ENCODE data around the gene GALNT5.
"Not testable (repeated sequence)": the region's sequence is repeated elsewhere in the genome, so short reads cannot be mapped to it uniquely, and the experiment has no call there.

GALNT5 gene

GRCh38 chr2:157336137-157337010 is 78.9 kb downstream of the GALNT5 start:
- TF ChIP-seq CTCF (IDR thresholded peaks at IDR 0.05; ENCODE audit: extremely low read depth, missing control alignments), result peak; percentile 12

DNA sequence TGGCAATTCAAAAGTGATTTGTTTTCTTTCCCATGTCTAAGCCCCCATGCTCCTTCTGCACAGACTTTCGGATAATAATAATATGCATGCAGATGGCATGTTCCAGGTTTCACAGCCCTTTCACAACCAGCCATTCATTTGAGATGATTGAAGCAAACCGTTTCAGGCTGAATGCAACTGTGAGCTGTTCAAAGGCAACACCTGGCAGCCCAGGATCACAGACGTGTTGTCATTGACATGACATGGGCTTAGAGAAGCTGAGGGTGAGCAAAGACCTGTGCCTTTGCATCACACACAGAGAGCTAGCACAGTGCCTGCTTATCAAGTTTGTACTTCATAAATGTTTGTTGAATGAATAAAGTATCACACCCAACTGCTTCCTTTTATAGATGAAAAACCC is 80.5 kb downstream of the GALNT5 start:
- no peak for DNase-seq (ENCODE audit: low spot score)

More at GRCh38 chr2:157336137-157337010, 78.9 kb downstream of the GALNT5 start:
- DNase-seq (ENCODE audit: low spot score), result peak; percentile 26

GRCh38 chr2:157339965-157340655 is 82.6 kb downstream of the GALNT5 start:
- no peak for TF ChIP-seq CTCF (IDR thresholded peaks at IDR 0.05; ENCODE audit: extremely low read depth, missing control alignments)
- DNase-seq (ENCODE audit: low spot score), result no peak

More for the DNA sequence above, 80.5 kb downstream of the GALNT5 start:
- TF ChIP-seq CTCF (IDR thresholded peaks at IDR 0.05; ENCODE audit: extremely low read depth, missing control alignments), result no peak

GRCh38 chr2:157341381-157341780 is 83.9 kb downstream of the GALNT5 start:
- not testable (repeated sequence) for DNase-seq (ENCODE audit: low spot score)

GRCh38 chr2:157345647-157346389 is 88.3 kb downstream of the GALNT5 start:
- DNase-seq (ENCODE audit: low spot score), result no peak

DNA sequence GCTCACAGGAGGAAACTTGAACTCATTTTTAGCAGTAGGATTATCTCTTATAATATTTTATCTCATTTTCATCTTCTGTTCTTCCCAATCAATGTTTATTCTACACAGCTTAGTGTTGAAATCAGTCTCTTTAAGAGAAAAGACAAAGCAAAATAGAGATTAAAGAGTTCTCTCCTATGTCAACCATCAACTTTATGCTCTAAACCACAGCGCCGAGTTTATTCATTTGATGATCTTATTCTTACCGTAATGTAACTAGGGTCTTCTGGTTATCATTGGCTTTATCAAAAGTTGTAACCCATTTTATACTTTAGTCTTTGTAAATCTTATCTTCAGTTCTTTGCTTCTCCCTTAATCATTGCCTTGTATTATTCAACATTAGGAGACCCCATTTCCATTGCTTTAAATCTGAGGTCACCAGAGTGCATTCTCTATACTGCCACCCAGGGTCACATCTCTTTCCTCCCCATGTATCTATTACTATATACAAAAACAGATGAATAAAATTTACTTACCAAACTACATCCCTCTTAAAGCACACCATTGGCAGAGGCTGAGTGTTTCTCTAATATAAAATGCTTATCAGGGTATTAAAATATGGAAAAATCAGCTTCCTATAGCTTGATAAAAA is 90.9 kb downstream of the GALNT5 start:
- no peak for TF ChIP-seq CTCF (IDR thresholded peaks at IDR 0.05; ENCODE audit: extremely low read depth, missing control alignments)
- DNase-seq (ENCODE audit: low spot score), result no peak

More at GRCh38 chr2:157345647-157346389, 88.3 kb downstream of the GALNT5 start:
- no peak for TF ChIP-seq CTCF (IDR thresholded peaks at IDR 0.05; ENCODE audit: extremely low read depth, missing control alignments)

DNA sequence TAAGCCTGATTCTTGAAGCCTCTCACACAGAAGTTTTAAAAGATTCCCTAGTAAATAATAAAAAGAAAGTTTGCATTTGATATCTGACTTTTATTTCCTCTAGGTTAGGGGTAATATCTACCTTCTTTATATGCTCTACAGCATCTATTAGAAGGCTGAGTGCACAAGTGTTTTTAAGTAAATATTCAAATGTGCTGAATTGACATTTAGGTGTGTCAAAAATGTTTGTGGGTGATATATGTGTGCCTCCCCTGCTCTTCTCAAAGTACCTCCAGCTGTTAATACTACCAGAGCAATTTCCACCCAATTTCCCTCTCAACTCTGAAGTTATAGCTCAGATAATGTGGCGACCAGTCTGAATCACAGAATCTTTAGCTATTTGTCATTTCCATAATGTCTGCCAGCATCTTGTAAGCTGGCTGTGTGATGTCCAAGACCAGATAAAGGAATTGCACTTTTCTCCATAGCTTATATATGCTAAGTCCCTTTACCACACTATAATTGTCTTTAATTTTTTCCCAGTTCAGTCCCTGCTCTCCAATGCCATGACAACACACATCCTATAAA is 92.5 kb downstream of the GALNT5 start:
- no peak for DNase-seq (ENCODE audit: low spot score)
- no peak for TF ChIP-seq CTCF (IDR thresholded peaks at IDR 0.05; ENCODE audit: extremely low read depth, missing control alignments)

Measured in GM20000 (cell line).